Measurements from ENCODE around the gene LPIN1.

Gene LPIN1

DNA sequence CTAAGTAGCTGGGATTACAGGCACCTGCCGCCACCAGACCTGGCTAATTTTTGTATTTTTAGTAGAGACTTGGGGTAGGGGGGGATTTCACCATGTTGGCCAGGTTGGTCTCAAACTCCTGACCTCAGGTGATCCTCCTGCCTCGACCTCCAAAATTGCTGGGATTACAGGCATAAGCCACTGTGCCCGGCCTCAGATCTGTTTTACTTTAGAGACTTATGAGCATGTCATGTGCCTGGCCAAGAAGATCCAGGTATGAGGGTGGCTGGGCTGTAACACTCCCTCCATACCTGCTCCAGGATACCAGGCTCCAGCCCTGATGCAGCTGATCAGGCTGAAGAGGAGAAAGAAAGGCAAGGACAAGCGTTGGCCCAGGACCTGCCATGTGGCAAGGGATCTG is 125.0 kb downstream of the LPIN1 start:
- no peak for DNase-seq

DNA sequence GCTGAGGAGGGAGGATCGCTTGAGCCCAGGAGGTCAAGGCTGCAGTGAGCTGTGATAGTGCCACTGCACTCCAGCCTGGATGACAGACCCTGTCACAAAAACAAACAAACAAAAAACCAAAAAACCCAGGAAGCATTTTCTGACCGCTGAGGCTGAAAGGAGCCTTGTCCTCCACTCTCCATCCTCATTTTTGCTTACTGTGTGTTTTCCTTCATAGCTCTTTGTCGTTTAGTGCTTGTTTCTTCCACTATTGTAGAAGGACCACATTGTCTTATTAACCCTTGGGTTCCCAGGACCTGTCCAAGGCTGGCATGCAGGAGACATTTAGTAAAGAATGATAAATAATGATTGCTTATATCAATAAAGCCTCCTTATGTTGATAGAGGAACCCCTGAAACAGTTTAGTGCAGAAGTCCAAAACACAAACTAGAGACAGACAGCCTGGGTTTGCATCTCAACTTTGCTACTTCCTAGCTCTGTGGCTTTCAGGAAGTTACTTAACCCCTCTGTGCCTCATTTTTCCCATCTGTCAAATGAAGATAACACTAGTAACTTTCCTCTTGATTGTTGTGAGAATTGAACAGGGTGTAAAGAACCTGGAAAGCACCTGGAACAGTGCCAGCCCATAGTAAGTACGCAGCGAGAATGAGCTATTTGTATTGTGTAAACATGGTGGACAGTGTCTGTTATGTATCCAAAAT is 126.0 kb downstream of the LPIN1 start:
- no peak for DNase-seq

DNA sequence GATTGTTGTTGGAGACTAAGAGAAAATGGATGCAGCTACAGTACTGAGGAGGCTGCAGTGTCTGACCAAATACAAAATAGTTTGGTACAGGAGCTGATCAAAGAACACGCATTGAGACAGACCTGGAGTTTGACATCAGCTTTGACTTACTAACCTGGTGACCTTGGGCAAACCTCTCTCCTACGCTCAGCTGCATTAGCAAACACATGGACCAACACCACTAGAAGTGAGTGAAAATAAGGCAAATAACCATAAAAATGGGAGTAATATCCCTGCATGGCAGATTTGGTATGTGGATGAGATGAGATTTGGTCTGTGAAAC is 126.5 kb downstream of the LPIN1 start:
- DNase-seq, result no peak

DNA sequence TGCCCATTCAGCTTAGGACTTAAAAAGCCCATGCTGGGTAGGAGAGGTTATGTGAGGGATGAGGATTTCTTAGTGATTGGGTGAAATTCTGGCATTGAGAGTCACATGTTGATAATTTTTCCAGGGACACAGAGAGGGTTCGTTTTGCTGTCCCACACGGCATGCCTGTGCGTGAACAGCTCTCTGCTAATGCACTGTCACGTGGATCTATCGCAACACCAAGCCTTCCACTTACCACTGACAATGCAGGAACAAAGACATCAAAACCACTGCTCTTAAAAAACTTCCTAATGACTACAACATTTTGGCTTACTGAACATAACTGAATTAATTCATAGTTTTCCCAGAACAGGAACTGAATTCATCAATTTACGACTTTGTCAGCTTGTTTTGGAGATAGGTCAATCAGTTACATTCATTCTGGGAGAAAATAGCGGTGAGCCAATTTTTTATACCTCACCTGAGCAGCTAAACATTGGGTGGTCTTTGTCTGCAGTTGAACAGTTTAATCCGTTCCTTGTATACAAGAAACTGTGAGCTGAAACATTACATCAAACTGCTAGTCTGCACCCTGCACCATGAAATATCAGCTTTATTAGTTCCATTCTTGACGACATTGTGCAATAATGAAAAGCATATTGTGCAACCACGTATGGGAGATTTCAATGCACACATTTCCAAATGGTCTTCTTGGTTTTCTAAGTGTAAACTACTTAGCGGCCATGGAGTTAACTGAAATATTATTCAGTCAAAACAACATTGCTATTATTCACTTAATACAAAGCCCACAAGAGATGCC is 127.1 kb downstream of the LPIN1 start:
- DNase-seq, result no peak

DNA sequence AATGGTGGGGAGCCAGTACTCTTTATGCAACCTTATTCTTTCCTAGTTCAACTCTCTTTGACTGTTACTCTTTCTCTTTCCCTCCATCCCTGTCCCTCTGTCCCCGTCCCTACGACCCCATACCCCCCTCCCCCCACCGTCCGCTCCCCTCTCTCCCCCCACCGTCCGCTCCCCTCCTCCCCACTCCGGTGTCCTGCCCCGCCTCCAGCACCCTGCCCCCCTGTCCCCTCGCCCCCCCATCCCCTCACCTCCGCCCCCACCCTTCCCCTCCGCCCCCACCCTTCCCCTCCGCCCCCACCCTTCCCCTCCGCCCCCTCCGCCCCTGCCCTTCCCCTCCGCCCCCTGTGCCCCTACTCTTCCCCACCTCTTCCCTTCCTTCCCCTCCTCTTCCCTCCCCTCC is 128.4 kb downstream of the LPIN1 start:
- DNase-seq, result no peak

DNA sequence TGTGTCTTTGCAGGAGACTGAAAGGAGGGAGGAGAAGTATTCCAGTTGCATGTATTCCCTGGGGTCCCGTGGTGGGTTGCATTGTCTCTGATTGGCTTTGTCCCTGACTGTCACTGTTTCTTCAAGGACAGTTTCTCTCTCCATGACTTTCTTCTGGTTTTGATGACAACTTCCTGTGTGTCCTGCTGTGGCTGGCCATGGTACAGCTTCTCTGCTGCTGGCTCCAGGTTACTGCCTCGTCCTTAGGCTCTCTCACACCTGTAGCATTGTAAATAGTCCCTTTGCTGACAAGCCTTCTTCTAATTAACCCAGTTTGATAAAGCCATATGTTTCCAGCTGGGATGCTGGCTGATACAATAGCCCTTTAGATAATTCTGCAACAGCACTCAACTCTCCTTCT is 129.0 kb downstream of the LPIN1 start:
- no peak for DNase-seq

DNA sequence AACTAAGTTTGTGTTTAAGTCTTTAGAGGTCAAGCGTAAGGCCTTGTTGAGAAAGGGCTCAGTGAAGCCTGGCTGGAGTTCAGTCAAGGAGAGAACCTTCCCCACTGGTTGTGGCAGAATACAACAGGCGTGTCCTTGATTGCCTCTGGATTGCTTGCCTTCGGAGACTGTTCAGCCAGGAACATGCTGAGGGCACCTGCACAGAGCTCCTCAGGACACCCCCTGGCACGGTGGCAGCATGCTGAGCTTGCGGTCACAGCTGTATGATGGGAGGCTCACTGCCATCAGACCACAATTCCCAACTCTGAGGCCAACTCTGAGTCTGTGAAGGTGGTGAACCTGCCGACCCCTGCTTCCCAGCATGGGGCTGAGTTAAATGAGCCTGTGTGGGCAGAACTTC is 130.0 kb downstream of the LPIN1 start:
- no peak for DNase-seq

DNA sequence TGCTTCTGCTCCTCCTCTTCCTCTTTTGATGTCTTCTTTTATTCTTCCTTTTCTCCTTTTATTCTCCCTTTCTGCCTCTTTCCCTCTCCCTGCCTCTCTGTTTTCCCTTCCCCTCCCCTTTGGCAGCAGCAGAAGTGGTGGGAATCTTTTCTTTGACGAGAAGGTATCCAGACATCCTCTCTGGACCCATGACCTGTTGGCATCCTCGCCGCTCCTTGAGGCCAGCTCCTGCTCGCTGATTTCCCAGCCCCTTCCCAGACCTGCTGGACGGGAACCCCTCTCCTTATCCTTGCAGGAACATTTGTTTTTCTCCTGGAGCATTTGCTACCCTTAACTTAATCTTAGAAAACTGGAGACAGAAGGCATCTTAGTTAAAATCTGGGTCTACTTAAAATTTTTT is 130.5 kb downstream of the LPIN1 start:
- DNase-seq, result no peak
